Common myeloid progenitor, CD34-positive (primary cell): ENCODE results near the gene RUNX2.

Experiments
- CTCF ChIA-PET: fragments of 350-600 bp; sonication (Branson Sonifier 250); formaldehyde crosslinking; loops from one replicate; lab custom pipeline; 2021; ENCODE audit warnings: antibody characterized with exemption; lab: Charles Lee
- POLR2A ChIA-PET: fragments of 350-600 bp; sonication (Branson Sonifier 250); formaldehyde crosslinking; loops from one replicate; lab custom pipeline; 2021; ENCODE audit warnings: antibody characterized with exemption; lab: Charles Lee
- DNase-seq, 3 donors: peaks; one replicate each; pipeline versions ENCODE4 v3.0.0 to v3.0.0-alpha.2; 2013
- H3K27ac ChIP-seq, 2 experiments: 1 replicate in 1 of 2; 2 replicates in 1 of 2; pipeline ENCODE4 v1.7.0; 2013; ENCODE audit warnings: inconsistent platforms in 2 of 2, low read length in 2 of 2, mild to moderate bottlenecking in 2 of 2, low read depth in 1 of 2, moderate library complexity in 1 of 2; ENCODE audit not compliant: severe bottlenecking in 2 of 2, insufficient read depth in 1 of 2, poor library complexity in 1 of 2
- H3K27me3 ChIP-seq, 5 experiments: replicated peaks in 2 of 5; 1 replicate in 3 of 5; 2 replicates in 2 of 5; pipeline versions ENCODE4 v1.6.1 to v1.7.0; 2013; ENCODE audit warnings: low read length in 4 of 5, mild to moderate bottlenecking in 2 of 5, moderate library complexity in 2 of 5, inconsistent platforms in 1 of 5; ENCODE audit not compliant: insufficient read depth in 5 of 5, control insufficient read depth in 4 of 5
- H3K36me3 ChIP-seq, 4 experiments: 1 replicate in 2 of 4; 2 replicates in 2 of 4; pipeline versions ENCODE4 v1.6.1 to v1.7.0; 2013; ENCODE audit warnings: low read length in 3 of 4, control low read depth in 1 of 4, mild to moderate bottlenecking in 1 of 4; ENCODE audit not compliant: control insufficient read depth in 4 of 4, insufficient read depth in 4 of 4
- H3K4me1 ChIP-seq, 4 experiments: 1 replicate in 3 of 4; 2 replicates in 1 of 4; pipeline versions ENCODE4 v1.6.1 to v1.7.1; 2013; ENCODE audit warnings: low read length in 3 of 4, mild to moderate bottlenecking in 3 of 4, control low read depth in 1 of 4, inconsistent platforms in 1 of 4, moderate library complexity in 1 of 4; ENCODE audit not compliant: control insufficient read depth in 4 of 4, insufficient read depth in 4 of 4; ENCODE audit errors: control extremely low read depth in 1 of 4
- H3K4me3 ChIP-seq, 7 experiments: 1 replicate in 4 of 7; 2 replicates in 3 of 7; pipeline versions ENCODE4 v1.5.1 to v1.7.0; 2013; ENCODE audit warnings: mild to moderate bottlenecking in 7 of 7, low read length in 6 of 7, moderate library complexity in 6 of 7, inconsistent platforms in 2 of 7, low read depth in 2 of 7, control low read depth in 1 of 7; ENCODE audit not compliant: insufficient read depth in 4 of 7, control insufficient read depth in 1 of 7; ENCODE audit errors: extremely low read depth in 1 of 7
- H3K9me3 ChIP-seq, 5 experiments: 1 replicate in 4 of 5; 2 replicates in 1 of 5; pipeline versions ENCODE4 v1.6.1 to v1.7.1; 2013; ENCODE audit warnings: low read length in 4 of 5, mild to moderate bottlenecking in 2 of 5, inconsistent platforms in 1 of 5, low read depth in 1 of 5, moderate library complexity in 1 of 5; ENCODE audit not compliant: control insufficient read depth in 4 of 5, insufficient read depth in 2 of 5; ENCODE audit errors: control extremely low read depth in 1 of 5
- WGBS: methylation state at CpG from one replicate; pipeline ENCODE4 v1.1.5; 2013; ENCODE audit not compliant: insufficient coverage; 5-methylcytosine and 5-hydroxymethylcytosine counted together

RUNX2 gene

DNA sequence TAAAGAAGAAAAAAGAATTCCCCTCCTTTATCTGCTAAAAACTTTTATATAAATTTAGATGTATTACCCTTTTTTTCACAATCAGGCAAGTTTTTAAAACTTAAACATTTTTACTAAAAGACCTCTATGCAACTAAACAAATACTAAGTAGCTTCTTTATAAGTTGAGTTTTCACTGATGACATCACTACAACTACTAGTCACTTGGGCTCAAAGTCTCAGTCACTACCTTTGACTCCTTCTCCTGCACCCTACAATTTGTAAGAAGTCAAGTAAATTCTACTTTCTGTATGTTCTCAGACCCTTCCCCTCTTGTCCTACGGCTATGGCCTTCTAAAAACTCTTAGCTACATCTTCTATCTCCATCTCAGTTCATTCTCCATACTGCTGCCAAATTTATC lies 38.4 kb downstream of the RUNX2 start:
- 100% methylated on average over 1 of the region's 1 CpG for WGBS
- Histone ChIP-seq H3K4me1 (peaks cover 0 to 8% (median 3%) of the 10 kb centered on the region in 4 experiments), H3K27ac (no peak overlapping the region), H3K9me3 (no peaks in the 10 kb centered on the region), H3K36me3 (peaks cover 0 to 5% (median 0%) of the 10 kb centered on the region in 4 experiments), H3K27me3 (no peaks in the 10 kb centered on the region), H3K4me3 (no peak overlapping the region)
- CTCF ChIA-PET, result interaction anchor here (0.7 to 1.3 kb wide), 3 partner anchors 16 to 28 kb away, joined by 3 read pairs; no protein-coding TSS in a partner anchor
- POLR2A ChIA-PET, result no interaction called here
- no peak for DNase-seq

DNA sequence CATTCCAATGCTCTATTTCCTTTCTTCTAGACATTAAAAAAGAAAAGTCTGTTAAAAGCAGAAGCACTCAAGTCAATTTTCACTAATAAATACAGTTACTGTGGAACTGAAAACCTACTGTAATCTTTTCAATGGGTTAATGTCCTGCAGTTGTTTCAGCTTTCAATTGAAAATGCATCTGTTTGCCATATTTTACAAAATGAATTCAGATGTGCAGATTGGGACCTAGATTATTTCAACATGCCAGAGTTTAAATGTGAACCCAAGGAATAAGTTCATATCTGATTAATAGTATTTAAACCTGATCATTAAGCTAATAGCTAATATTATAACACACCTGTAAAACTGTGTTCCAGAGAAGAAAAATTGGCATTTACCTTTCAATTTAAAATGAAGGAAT lies 39.9 kb downstream of the RUNX2 start:
- CTCF ChIA-PET, result interaction anchor here (1.3 kb wide), 1 partner anchor 17 kb away, joined by 3 read pairs; no protein-coding TSS in a partner anchor
- POLR2A ChIA-PET, result no interaction called here

DNA sequence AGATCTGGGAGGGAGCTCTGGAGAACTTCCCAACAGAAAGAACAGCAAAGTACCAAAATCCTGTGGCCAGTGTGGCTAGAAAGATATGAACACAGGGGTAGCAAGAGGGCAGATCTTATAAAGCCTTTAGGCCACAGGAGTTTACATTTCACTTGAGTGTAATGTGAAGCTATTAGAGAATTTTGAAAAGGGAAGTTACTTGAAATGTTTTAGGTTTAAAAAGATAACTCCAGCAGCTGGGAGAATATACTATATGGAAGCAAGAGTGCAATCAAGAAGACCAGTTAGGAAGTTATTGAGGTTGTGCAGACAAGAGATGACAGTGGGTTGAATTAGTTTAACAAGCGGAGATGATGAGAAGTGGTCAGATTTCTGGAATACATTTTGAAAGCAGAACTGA lies 41.7 kb downstream of the RUNX2 start:
- POLR2A ChIA-PET, result no interaction called here
- no peaks in the 10 kb centered on the region for H3K36me3 ChIP-seq
- no peaks in the 10 kb centered on the region for H3K9me3 ChIP-seq
- H3K27ac ChIP-seq, result no peak overlapping the region
- no peak overlapping the region for H3K4me3 ChIP-seq
- DNase-seq, result peak in 2 of 3 donors; percentile 30 to 46
- WGBS, result 17% methylated on average over 1 of the region's 1 CpG
- CTCF ChIA-PET, result interaction anchor here (0.9 kb wide), 1 partner anchor 714 kb away, joined by 3 read pairs; no protein-coding TSS in a partner anchor
- H3K27me3 ChIP-seq, result no peaks in the 10 kb centered on the region
- peaks cover 0 to 8% (median 3%) of the 10 kb centered on the region in 4 experiments for H3K4me1 ChIP-seq

More for the DNA sequence above, 39.9 kb downstream of the RUNX2 start:
- no peaks in the 10 kb centered on the region for H3K36me3 ChIP-seq
- H3K27me3 ChIP-seq, result no peaks in the 10 kb centered on the region
- no peaks in the 10 kb centered on the region for H3K9me3 ChIP-seq
- H3K27ac ChIP-seq, result no peak overlapping the region
- H3K4me1 ChIP-seq, result peaks cover 0 to 8% (median 3%) of the 10 kb centered on the region in 4 experiments
- no peak for DNase-seq
- no peak overlapping the region for H3K4me3 ChIP-seq

DNA sequence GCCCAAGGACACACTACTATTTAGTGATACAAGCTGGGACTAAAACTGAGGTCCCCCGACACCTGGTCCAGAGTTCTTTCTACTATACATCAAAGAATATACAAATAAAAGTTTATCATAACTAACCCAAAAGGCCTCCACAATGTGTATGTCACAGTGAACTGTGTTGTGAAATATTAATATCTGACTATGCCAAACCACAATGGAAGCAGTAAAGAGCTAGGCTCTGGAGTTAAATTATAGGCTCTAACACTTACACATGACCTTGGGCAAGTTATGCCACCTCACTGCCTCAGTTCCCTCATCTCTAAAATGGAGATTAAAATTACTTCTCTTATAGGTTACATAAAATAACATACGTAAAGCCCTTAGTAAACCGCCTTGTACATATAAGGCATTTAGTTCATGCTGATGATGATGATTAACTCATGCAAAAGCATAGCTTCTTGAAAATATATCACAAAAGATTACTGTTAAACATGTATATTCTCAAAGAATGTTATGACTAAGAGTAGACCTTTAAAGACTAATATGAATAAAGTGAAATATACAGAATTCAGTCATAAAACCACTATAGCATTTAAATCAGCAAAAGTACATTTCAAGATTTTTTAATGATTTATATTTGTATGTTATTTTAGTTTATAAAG lies 43.9 kb downstream of the RUNX2 start:
- Histone ChIP-seq H3K27me3 (no peaks in the 10 kb centered on the region), H3K9me3 (no peaks in the 10 kb centered on the region), H3K4me1 (peaks cover 6 to 19% (median 12%) of the 10 kb centered on the region in 4 experiments), H3K4me3 (no peak overlapping the region), H3K36me3 (no peaks in the 10 kb centered on the region), H3K27ac (no peak overlapping the region)
- CTCF ChIA-PET, result no interaction called here
- POLR2A ChIA-PET, result no interaction called here
- DNase-seq, result no peak
- WGBS, result no CpG with 5 or more reads among the region's 3 CpGs

DNA sequence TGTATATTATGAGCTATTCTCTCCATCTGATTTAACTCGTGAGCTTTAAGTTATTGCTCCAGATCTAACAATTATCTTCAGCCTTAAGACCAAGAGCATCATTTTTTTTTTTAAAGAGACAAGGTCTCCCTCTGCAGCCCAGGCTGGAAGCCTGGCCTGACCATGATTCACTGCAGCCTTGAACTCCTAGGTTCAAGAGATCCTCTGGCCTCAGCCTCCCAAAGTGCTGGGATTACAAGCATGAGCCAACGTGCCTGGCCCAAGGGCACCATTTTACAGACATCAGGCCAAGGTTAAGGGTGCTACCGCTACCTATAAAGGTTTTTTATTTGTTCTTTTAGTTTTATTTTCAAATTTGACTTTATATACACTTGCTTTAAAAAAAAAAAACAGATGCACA lies 47.3 kb downstream of the RUNX2 start:
- H3K27ac ChIP-seq, result no peak overlapping the region
- H3K9me3 ChIP-seq, result no peaks in the 10 kb centered on the region
- H3K4me3 ChIP-seq, result no peak overlapping the region
- ChIA-PET POLR2A (no interaction called here), CTCF (interaction anchor here (0.6 to 1.1 kb wide), 4 partner anchors 8 to 729 kb away, joined by 3 to 4 read pairs (median 4); no protein-coding TSS in a partner anchor)
- no peaks in the 10 kb centered on the region for H3K27me3 ChIP-seq
- 100% methylated on average over 1 of the region's 3 CpGs for WGBS
- no peaks in the 10 kb centered on the region for H3K36me3 ChIP-seq
- peaks cover 9 to 24% (median 14%) of the 10 kb centered on the region in 4 experiments for H3K4me1 ChIP-seq
- DNase-seq, result no peak

DNA sequence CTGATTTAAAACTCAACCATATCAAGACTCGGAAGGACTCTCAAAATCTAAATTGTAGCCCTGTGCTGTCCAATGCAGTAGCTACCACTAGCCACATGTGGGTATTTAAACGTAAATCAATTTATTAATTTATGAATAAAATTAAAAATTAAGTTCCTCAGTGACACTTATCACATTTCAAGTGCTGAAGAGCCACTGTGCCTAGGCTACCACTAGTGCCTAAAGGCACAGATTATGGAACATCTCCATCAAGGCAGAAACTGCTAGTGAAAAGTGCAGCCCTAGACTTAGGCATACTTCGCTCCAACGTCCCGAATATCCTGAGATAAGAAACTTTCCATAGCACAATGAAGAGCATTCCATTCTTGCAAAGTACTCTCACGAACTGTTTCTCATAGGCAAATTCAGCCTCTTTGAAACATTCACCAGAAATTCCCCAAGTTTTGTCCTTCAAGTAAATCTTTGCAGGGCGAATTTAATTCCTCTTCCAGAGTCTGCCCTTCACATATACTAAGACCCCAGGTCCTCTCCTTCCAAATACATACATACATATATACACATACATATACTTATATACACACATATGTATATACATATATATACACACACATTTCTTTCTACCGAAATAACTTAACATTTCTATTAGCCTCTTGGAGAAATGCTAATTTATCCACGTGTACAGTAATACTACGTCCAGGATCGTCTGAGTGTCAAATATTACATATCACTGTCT lies 48.3 kb downstream of the RUNX2 start:
- no peaks in the 10 kb centered on the region for H3K27me3 ChIP-seq
- ChIA-PET POLR2A (no interaction called here), CTCF (interaction anchor here (1.1 kb wide), 1 partner anchor 15 kb away, joined by 3 read pairs; no protein-coding TSS in a partner anchor)
- no peaks in the 10 kb centered on the region for H3K9me3 ChIP-seq
- H3K36me3 ChIP-seq, result no peaks in the 10 kb centered on the region
- WGBS, result 36% methylated on average over 7 of the region's 11 CpGs
- H3K4me3 ChIP-seq, result peak overlapping the region in 6 of 7 experiments; percentile 63 to 99 (median 90)
- H3K4me1 ChIP-seq, result peaks cover 9 to 24% (median 14%) of the 10 kb centered on the region in 4 experiments
- H3K27ac ChIP-seq, result peak overlapping the region; percentile 92 to 97
- no peak for DNase-seq
